NK-92 treated with Interleukin-12 subunit alpha and Interleukin-12 subunit beta, amount 100 ng/mL, for 24 hours (cell line): ENCODE measurements around the gene GTF2F2.
"Not testable (repeated sequence)": the region's sequence is repeated elsewhere in the genome, so short reads cannot be mapped to it uniquely, and the experiment has no call there.

Experiments used
- DNase-seq: peaks from one replicate; lab custom pipeline; 2025; lab: John Stamatoyannopoulos, UW

Gene GTF2F2

DNA sequence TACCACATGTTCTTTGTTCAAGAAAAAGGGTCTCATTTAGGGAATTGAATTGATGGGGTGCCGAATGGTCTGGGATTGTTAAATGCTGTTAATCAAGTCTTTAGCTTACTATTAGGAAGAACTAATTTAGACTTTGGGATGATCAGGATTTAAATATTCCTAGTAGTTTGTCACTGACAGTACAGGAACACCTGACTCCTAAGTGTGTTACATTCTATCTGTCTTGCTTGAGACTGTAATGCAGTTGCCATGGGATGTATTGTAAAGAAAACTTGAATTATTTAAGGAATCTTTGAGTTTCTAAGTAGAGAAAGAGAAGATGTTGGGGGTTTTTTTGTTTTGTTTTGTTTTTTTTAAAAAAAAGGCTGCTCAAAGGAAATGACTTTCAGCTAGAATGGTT lies 98.4 kb downstream of the GTF2F2 start:
- DNase-seq, result no peak

DNA sequence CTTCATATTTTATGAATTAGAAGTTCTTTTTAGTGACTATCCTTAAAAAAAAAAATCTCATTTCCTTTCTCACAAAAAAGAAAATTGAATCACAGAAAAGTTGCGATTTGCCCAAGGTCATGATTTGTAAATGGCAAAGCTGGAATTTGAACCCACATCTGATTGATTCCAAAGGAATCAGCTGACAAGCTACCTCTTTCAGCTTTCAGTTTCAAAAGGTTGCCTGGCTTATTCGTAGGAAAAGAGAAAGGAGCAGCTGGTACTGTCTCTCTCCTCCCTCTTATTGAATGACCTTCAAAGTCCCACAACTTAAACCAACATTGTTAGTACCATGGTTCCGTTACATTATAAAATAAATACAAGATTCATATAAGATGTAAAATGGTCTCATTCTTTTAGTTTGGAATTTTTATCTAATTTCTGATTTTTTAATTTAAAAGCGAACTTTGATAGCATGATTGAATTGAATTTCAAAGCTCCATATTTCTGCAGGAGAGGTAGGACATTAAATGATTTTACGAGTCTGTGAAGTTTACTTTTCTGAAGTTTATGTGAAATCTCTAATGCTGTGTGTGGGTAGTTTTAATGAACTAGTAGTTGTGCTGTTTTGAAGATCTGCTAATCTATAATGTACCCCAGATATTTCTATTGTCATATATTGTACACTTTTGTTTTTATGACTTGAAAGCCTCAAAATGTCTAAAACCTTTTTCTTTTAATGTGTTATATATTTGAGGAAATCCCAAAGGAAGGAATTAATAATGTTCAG lies 99.0 kb downstream of the GTF2F2 start:
- DNase-seq, result no peak

DNA sequence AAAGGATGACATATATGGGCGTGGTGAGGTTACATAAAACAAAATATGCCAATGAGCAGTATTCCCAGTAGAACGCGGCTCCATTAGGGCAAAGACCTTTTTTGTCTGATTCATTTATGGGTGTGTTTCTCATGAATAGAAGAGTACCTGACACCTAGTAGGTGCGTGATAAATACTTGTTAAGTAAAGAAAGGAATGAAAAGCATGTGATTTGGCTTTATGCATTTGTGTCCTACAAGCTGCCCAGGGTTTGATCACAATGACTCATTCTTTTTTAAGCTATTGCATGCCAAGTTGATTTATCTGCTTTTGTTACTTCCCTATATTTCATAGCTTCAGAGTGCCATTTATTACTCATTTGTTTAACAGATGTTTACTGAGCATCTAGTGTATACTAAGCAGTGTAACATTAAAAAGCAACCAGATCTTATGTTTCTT lies 99.6 kb downstream of the GTF2F2 start:
- no peak for DNase-seq

DNA sequence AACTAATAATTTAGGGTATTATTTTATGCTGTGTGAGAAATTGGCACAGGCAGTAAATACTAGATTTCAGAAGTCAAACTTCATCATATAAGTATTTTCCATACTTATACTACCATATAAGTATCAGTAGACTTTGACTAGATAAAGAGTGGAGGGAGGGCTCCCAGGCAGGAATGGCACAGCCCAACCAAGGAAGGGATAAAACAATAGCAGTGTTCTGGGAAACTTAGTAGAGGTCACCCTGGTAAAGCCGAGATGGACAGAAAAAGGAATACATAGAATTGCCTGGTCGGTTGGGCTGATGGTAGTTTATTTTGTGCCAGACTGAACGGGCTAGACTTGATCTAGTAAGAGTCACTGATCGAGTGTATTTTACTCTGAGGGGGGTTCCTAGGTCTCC lies 100.1 kb downstream of the GTF2F2 start:
- DNase-seq, result no peak

DNA sequence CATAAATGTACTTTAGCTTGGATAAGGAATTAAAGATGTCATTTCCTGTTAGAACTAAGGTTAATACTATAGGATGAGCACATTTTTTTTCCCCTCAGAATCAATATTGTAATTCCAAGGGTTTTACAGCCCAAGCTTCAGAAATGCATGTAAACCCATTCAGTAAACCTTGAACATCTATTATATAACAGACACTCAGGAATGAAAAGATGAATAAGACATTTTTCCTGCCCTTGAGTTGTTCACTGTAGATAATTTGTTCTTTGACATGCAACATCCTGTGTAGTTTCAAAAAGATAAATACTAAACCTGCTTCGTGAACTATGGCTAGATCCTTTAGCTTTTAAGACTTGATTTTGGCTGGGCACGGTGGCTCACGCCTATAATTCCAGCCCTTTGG lies 102.2 kb downstream of the GTF2F2 start:
- DNase-seq, result no peak

DNA sequence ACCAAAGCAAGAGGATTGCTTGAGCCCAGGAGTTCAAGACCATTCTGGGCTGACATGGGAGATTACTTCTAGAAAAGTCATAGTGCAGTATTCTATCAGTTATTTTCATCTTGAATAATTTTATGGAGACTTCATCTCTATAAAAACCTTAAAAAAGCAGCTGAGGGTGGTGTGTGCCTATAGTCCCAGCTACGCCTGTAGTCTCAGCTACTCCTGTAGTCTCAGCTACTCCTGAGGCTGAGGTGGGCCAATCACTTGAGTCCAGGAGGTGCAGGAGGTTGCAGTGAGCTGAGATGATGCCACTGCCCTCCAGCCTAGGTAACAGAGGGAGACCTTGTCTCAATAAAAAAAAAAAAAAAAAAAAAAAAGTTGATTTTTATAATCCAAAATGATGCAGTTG lies 102.6 kb downstream of the GTF2F2 start:
- DNase-seq, result no peak

DNA sequence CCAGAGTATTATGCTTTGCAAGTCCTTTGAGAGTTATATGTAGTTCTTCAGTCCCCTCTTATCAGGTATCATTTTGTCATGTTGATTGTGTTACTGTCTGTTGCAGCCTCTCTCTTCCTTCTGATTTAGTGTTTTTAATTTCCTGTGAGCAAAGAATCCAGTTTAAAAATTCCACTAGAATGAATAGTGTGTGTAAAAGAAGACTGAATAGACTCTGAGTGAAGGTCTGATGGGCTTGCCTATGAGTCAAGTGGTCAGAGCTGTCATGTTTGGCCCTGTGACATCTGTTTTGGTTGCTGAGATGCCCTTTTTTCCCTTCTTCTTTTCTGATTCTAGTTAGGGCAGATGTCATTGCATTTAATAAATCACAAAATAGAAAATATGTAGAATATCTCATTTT lies 103.9 kb downstream of the GTF2F2 start:
- no peak for DNase-seq

DNA sequence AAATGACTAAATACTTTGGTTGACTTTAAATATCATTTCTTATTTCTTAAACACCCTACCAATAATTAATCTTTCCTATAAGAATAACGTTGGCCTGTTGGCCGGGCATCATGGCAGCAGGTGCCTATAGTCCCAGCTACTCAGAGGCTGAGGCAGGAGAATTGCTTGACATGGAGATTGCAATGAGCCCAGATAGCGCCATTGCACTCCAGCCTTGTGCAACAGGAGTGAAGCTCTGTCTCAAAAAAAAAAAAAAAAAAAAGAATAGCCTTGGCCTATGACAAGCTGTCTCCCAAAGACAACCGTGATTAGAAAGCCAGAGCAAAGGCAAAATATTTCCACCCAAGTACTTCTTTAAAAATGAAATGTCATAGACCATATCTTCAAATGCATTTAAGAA lies 105.1 kb downstream of the GTF2F2 start:
- no peak for DNase-seq

DNA sequence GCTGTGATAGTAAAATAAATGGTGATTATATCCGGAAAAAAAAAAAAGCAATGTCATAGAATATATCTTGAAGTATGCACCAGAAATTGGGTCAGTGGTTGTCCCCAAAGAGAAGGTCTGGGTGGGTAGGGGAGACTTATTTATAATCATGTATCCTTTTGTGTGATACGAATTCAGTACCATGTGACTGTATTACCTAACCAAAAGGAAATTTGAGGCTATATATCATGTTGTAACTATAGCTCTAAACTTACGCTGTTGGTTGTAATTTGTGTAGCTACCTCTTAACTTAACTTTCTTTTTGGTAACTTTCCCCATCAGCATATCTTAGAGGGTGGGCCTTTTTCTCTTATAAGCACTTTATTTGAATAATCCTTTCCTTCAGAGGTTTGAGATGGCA lies 105.7 kb downstream of the GTF2F2 start:
- no peak for DNase-seq

DNA sequence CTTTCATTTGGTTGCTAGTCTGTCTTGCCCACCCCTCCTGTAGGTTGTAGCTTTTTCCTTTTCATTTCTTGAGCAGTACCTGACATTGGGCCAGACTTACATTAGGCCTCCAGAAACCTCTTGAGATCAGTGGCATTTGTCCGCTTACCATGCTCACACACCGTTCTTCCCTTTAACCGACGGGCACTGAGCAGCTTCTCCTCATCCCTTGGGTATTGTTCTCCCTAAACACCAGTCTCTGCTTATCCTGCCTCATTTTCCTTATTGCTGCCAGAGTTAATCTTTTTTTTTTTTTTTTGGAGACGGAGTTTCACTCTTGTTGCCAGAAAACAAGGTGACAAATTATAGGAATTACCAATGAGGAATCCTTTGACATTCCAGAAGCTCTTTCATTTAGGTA lies 107.7 kb downstream of the GTF2F2 start:
- no peak for DNase-seq

DNA sequence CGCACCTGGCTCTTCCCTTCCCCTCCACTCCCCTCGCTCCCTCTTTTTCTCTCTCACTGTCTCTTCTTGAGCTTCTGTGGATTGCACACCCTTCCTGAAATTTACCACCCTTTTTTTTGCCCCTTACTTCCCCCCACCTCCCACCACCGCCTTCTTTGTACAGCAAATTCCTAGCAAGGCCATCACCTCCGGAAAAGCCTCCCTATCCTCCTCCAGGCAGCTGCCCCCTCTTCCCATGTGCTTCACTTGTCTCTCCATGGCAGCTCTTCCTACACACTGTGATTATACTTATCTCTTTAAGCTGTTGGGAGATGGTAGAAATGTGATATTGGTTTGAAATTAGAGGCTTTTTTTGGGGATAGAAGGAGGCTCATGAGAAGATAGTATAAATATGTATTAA lies 108.9 kb downstream of the GTF2F2 start:
- DNase-seq, result no peak

DNA sequence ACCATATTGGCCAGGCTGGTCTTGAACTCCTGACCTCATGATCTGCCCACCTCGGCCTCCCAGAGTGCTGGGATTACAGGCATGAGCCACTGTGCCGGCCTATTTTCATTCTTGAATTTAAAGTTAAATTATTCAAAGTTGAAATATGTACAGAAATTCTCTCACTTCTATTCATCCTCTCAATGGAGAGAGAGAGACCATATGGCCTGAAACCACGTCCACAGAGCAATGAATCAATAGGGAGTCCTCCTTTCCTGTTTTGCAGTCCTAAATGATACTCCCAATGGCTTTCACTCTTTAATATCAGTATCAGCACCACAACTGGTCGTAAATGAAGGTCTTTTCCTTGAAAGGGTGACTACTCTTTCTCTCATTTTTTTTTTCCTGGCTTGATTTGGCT lies 111.0 kb downstream of the GTF2F2 start:
- no peak for DNase-seq

DNA sequence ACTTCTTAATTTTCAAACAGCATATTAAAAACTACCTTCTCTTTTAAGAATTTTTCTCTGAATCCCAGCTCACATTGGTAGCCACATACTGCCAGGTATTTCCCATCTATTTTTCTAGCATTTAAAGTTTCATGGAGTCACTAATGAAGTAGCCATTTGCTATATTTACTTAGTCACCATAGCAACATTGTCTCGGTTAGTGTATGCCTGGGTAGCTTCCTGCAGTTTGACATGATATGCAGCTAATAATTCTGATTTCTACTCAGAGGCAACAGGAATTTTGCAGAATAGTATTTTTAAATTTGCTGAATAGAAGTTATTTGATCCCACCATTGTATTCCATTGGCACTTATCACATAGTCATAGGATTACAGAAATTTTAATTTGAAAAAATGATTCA lies 111.4 kb downstream of the GTF2F2 start:
- DNase-seq, result no peak

DNA sequence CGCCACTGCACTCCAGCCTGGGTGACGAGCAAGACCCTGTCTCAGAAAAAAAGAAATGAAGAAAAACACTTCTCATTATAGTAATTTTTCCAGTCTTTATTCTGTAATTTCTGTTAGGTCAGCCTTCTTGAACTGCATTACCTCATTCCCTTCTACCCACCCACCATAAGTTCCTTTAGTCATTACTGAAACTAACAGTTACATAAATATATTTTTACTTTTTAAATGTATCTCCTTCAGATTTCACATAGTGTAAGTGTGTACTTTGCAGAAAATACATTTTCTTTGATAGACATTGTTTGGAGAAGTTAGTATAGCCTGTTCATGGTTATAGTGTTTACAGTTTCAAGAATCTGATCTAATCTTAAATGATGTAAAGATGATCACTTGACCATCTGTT lies 112.3 kb downstream of the GTF2F2 start:
- no peak for DNase-seq

DNA sequence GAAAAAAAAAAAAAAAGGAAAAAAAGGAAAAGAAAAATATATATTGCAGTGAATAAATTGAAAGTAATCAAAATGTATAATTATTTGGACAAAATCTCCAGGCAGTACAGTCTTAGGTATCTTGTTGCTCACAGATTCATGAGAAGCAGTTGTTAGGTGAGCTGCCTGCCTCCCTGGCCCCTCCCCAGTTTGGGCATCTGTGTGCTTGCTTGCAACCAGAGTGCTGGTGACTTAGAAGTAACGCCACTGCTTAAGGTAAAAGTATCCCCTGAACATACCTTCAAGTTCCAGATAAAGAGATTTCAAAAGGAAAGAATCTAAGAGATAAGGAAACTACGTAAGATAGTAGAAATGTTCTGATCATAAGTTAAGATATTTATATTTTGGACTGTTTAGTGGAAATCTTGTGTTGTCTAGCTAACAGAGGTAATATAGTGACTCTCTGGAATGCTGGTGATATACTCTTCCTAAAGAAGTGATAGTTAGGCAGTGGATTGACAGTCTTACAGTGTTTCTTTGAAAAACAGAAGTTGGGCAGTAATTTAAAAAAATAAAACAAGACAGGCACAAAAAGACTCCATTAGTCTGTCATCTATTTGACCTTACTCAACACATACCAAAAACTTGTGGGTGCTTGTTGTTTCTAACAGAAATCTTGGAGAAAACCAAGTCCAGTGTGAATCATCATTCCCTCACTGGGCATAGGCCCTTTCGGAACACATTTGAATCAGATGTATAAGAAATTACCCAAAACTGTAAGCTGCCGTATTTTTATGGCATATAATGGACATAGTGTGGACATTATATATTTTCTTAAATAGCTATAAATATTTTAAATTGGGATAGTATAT lies 118.9 kb downstream of the GTF2F2 start:
- no peak for DNase-seq

DNA sequence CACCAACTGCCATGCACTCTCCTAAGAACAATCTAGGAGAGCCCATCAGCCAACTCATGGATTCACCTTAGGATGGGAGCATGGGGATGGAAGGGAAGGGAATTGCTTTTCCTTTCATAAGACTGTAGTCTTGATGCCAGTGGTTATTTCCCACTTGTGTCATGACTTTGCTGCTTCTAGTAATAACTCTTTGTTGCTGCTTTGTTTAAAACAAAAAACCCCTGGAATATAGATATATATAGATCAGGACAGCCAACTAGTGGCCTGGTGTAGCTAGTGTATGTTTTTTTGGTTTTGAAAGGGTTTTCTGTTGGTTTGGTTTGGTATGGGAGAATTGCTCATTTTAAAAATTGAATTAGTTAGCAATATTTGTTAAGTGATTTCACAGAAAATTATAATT lies 119.8 kb downstream of the GTF2F2 start:
- DNase-seq, result no peak

DNA sequence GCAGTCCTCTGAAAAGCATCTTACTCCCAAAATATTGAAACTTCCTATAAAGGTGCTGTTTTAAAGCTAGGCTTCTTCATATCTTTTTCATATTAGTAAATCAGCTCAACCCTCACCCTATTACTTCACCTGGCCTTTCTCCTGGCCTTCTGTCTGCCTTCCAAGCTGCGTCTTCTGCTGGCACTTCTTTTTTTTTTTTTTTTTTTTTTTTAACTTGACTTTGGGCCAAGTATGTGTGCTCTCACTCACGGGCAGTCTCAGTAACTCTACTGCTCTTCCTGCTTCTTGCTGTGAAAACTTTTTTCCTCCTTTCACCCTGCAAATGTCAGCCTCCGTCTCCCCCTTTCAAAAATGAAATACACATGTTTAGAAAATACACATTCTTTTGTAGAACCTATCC lies 121.8 kb downstream of the GTF2F2 start:
- no peak for DNase-seq

DNA sequence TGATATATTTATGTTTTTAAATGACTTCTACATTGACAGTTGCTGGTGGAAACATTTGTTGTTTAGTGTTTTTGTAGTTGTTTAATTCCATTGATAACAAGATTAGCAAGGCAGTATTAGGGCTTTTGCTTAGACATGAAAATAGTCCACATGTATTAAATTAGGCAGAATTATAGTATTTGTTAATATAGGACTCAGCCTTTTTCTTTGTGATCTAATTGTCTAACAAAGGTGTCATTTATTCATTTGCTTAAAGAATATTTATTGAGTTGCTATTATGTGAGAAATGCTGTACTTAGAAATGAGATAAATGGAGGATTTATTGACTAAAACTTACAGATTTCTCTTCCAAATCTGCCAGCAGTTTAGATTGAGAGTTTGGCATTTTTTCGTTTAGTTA lies 122.2 kb downstream of the GTF2F2 start:
- no peak for DNase-seq

DNA sequence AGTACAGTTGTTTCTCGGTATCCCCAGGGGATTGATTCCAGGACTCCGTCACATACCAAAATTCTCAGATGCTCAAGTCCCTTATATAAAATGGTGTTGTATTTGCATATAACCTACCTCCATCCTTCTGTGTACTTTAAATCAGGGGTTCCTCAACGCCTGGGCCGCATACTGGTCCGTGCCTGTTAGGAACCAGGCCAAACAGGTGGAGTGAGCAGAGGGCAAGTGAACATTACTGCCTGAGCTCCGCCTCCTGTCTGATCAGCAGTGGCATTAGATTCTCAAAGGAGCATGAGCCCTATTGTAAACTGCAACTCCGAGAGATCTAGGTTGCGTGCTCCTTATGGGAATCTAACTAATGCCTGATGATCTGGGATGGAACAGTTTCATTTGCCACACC lies 122.8 kb downstream of the GTF2F2 start:
- DNase-seq, result no peak

DNA sequence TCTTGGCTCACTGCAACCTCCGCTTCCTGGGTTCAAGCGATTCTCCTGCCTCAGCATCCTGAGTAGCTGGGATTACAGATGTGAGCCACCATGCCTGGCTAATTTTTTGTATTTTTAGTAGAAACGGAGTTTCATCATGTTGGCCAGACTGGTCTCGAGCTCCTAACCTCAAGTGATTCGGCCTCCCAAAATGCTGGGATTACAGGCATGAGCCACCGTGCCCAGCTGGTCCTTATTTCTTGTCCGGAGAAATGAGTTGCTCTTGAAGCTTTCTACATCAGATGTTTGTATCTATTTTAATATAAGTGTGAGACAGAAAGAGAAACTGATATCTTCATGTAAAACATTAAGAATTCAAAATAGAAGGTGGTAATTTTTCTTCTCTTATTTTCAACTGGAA lies 124.4 kb downstream of the GTF2F2 start:
- not testable (repeated sequence) for DNase-seq

DNA sequence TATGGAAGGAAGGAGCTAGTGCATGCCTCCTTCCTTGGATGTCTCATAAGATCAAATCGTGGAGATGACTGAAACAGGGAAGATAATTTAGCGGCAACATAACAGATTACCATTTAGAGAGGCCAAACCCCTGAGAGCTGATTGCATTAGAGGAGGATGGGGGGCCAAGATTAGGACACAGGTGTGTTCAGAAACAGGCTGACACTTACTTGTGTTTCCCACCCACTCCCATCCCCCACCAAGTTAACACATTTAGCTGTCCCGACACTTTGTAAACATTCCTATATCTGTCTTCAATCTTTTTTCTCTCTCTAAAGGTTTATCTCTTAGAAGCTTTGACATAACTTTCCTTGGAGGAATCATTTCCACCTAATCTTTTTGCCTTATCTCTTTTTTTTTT lies 129.4 kb downstream of the GTF2F2 start:
- no peak for DNase-seq

DNA sequence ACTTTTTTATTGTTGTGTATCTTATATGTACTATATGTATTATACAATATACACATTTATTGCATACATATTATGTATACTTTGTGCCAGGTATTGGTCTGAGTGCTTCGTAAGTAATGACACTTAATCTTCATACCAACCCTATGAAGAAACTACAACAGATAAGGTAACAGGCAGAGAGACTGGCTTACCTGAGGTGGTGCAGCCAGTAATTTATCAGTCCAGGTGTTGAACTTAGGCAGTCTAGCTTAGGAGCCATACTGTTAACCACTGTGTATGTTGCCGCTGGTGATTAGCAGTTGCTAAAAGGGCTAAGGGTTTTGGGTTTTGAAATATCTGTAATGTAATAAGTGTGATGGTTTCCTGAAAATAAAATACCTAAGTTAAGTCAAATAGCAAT lies 134.1 kb downstream of the GTF2F2 start:
- DNase-seq, result no peak

DNA sequence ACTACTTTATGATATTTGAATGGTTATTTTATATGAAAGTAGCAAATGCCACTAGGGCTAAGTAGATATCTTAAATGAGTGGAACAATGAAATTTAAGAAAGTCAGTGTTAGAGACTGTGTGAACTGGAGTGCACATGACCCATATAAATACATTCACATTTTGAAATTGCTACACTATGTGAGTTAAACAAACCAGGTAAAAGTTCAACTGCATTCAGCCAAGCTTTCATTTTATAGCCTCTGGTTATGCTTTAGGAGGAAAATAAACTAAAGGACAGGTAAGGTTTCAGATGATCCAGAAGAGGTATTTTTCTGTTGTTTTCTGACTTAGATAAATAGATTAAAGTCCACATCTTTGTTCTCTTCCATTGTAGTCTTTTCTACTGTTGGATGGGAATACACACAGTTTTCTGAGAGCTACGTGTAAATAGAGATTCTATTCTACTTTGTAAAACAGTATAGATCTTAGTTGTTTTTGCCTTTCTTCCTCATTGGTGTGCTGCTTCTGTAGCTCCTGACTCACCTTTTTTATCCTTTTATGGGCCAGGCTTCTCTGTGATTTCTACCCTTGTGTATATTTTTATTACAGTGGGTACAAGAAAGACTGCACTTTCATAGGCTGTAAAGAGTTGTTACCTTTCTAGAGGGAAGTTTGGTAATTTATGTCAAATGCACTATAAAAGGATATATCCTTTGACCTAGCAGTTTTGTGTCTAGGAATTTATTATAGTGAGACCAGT lies 135.1 kb downstream of the GTF2F2 start:
- no peak for DNase-seq
